ENCODE measurements around the gene IREB2.

Gene IREB2

GRCh38 chr15:78437107-78437761 is 782 bp upstream of the IREB2 start:
- no peak for DNase-seq

- DNase-seq: no peak
Measured at GRCh38 chr15:78438619-78439285, 736 bp downstream of the IREB2 start.

GRCh38 chr15:78440375-78441373 is 2.7 kb downstream of the IREB2 start:
- no peak for DNase-seq

- DNase-seq: no peak
Measured at GRCh38 chr15:78444255-78444654, 6.2 kb downstream of the IREB2 start.

GRCh38 chr15:78445875-78446274 is 7.9 kb downstream of the IREB2 start:
- no peak for DNase-seq

GRCh38 chr15:78446551-78446950 is 8.5 kb downstream of the IREB2 start:
- DNase-seq: no peak

GRCh38 chr15:78448441-78449219 is 10.6 kb downstream of the IREB2 start:
- DNase-seq: no peak

- no peak for DNase-seq
Measured at GRCh38 chr15:78449220-78449999, 11.4 kb downstream of the IREB2 start.

GRCh38 chr15:78450285-78450858 is 12.4 kb downstream of the IREB2 start:
- no peak for DNase-seq

GRCh38 chr15:78452485-78452884 is 14.5 kb downstream of the IREB2 start:
- DNase-seq: no peak

GRCh38 chr15:78453447-78453846 is 15.4 kb downstream of the IREB2 start:
- no peak for DNase-seq

GRCh38 chr15:78454992-78455391 is 17.0 kb downstream of the IREB2 start:
- no peak for DNase-seq

GRCh38 chr15:78455749-78456148 is 17.7 kb downstream of the IREB2 start:
- DNase-seq: no peak

- DNase-seq: no peak
Measured at GRCh38 chr15:78456426-78456825, 18.4 kb downstream of the IREB2 start.

GRCh38 chr15:78457101-78457500 is 19.1 kb downstream of the IREB2 start:
- DNase-seq: no peak

GRCh38 chr15:78460737-78461136 is 22.7 kb downstream of the IREB2 start:
- no peak for DNase-seq

GRCh38 chr15:78461171-78461888 is 23.3 kb downstream of the IREB2 start:
- no peak for DNase-seq

GRCh38 chr15:78469031-78469430 is 31.0 kb downstream of the IREB2 start:
- no peak for DNase-seq

- no peak for DNase-seq
Measured at GRCh38 chr15:78477295-78477694, 39.3 kb downstream of the IREB2 start.

GRCh38 chr15:78479650-78480049 is 41.6 kb downstream of the IREB2 start:
- no peak for DNase-seq

GRCh38 chr15:78481917-78482316 is 43.9 kb downstream of the IREB2 start:
- no peak for DNase-seq
